OCI-LY7 (cell line): ENCODE results near the gene KIF1A. TPM values are rescaled to one million over a fixed set of nuclear protein-coding genes. Genes with fewer than 3 reads are reported as not detected.
"Not testable (repeated sequence)": the region's sequence is repeated elsewhere in the genome, so short reads cannot be mapped to it uniquely, and the experiment has no call there.

Experiments
- BruUV-seq: library from RNA; stranded (reverse); fragments of 400-500 nt; replicated peaks from 2 replicates; lab custom pipeline; 2021; lab: Mats Ljungman, UMichigan
- CTCF ChIA-PET: fragments of 300-600 bp; sonication (Branson Sonifier 250); formaldehyde crosslinking; loops from one replicate; lab custom pipeline; 2022; ENCODE audit warnings: antibody characterized with exemption; ENCODE audit not compliant: unreplicated experiment; lab: Charles Lee
- POLR2A ChIA-PET: fragments of 300-600 bp; sonication (Branson Sonifier 250); formaldehyde crosslinking; loops from one replicate; lab custom pipeline; 2022; ENCODE audit warnings: antibody characterized with exemption; lab: Charles Lee
- DNase-seq: peaks from one replicate; pipeline ENCODE4 v3.0.0-alpha.2; 2015; ENCODE audit warnings: low spot score
- H2AFZ ChIP-seq: fragments of 200-600 bp; sonication (generic), shearing (Covaris generic); 2 replicates; pipeline ENCODE4 v1.6.1; 2014; ENCODE audit warnings: mild to moderate bottlenecking, antibody characterized with exemption, low read length, moderate library complexity
- H3K27ac ChIP-seq: fragments of 200-600 bp; sonication (generic); 2 replicates; pipeline ENCODE4 v1.5.1; 2014; ENCODE audit warnings: mixed run types, low read depth, mild to moderate bottlenecking, moderate library complexity, low read length, inconsistent platforms; ENCODE audit not compliant: poor library complexity, severe bottlenecking
- H3K36me3 ChIP-seq: fragments of 200-600 bp; sonication (generic); 2 replicates; pipeline ENCODE4 v1.6.1; 2014; ENCODE audit warnings: mild to moderate bottlenecking, antibody characterized with exemption, low read length, moderate library complexity, mixed read lengths; ENCODE audit not compliant: insufficient read depth
- H3K4me1 ChIP-seq: fragments of 200-600 bp; sonication (generic); 2 replicates; pipeline ENCODE4 v1.5.1; 2014; ENCODE audit warnings: mild to moderate bottlenecking, low read length; ENCODE audit not compliant: insufficient read depth, poor library complexity, severe bottlenecking
- H3K4me2 ChIP-seq: fragments of 200-600 bp; sonication (generic); 2 replicates; pipeline ENCODE4 v1.6.1; 2014; ENCODE audit warnings: mild to moderate bottlenecking, low read length
- H3K4me3 ChIP-seq: fragments of 200-600 bp; sonication (generic); 2 replicates; pipeline ENCODE4 v1.5.1; 2014; ENCODE audit warnings: mild to moderate bottlenecking, low read depth, low read length; ENCODE audit not compliant: poor library complexity, severe bottlenecking
- H3K79me2 ChIP-seq: fragments of 200-600 bp; sonication (generic); 2 replicates; pipeline ENCODE4 v1.6.1; 2016; ENCODE audit warnings: low read depth, mild to moderate bottlenecking, low read length, moderate library complexity, mixed read lengths; ENCODE audit not compliant: insufficient read depth
- H3K9me2 ChIP-seq: fragments of 200-600 bp; sonication (generic); 2 replicates; pipeline ENCODE4 v1.6.1; 2016; ENCODE audit warnings: mild to moderate bottlenecking, low read length, mixed read lengths; ENCODE audit not compliant: insufficient read depth
- H3K9me3 ChIP-seq: fragments of 200-600 bp; sonication (generic); 2 replicates; pipeline ENCODE4 v1.6.1; 2014; ENCODE audit warnings: mild to moderate bottlenecking, mixed run types, low read length, mixed read lengths
- H4K20me1 ChIP-seq: fragments of 200-600 bp; sonication (generic); 2 replicates; pipeline ENCODE4 v1.6.1; 2014; ENCODE audit warnings: mild to moderate bottlenecking, antibody characterized with exemption, low read length, moderate library complexity, mixed read lengths; ENCODE audit not compliant: insufficient read depth
- EZH2phosphoT487 ChIP-seq: fragments of 200-600 bp; sonication (generic); IDR thresholded peaks from 2 replicates; pipeline ENCODE4 v1.6.1; 2018; ENCODE audit warnings: low read depth, borderline replicate concordance, mild to moderate bottlenecking, mixed run types, antibody characterized with exemption, low read length, moderate library complexity, mixed read lengths
- intact Hi-C: fragments of 100-400 bp; cut with micrococcal nuclease; formaldehyde crosslinking; loops from one replicate; pipeline ENCODE4 v1.10.0; 2022; ENCODE audit not compliant: unreplicated experiment
- total RNA-seq, 2 experiments: library from RNA; depleted of rRNA in 1 of 2; stranded (reverse); fragments of >200 nt in 1 of 2; shearing (Covaris generic) in 1 of 2; gene quantifications; 2 replicates each; pipeline ENCODE4 v1.2.3, GENCODE V29; 2014 to 2022
- TF ChIP-seq, protein P1 (sequence below): fragments of 200-600 bp; sonication (generic); conservative IDR thresholded peaks from 2 replicates; pipeline ENCODE4 v1.5.1; 2014; ENCODE audit warnings: mild to moderate bottlenecking, antibody characterized with exemption, low read length, moderate library complexity, mixed read lengths

KIF1A gene
- total RNA-seq, 2 experiments from 2014 or later: not detected

DNA sequence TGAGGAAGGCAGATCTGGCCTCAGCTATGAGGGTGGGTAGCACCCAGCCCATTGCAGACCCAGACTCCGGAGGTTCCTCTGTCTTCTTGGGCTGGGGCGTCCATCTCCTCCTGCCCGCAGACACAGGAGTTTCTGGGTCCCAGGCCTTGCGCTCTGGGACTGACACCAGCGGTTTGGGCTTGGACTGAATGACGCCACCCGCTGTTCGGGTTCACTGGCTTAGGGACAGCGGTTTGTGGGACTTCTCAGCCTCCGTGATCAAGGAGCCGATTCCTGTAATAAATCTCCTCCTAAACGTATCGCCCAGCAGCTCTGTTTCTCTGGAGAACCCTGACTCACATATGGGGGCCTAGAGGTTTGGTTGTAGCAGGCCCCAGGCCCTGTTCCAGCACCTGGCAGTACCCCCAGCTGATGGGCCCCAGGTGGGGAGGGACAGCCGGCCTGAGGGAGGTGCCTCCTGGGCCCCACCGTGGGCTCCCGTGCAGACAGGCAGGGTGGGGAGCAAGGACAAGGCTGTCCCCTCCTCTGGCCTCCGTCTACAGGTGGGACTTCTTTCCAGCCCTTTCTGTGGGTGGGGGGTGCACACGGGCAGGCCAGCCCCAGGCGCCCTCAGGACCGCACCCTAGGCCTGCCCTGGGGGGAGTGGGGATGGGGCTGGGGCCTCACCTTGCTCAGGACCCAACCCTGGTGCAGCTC is 132.8 kb downstream of the KIF1A start:
- Histone ChIP-seq H3K4me2 (no peak overlapping the region), H3K79me2 (no peaks in the 10 kb centered on the region), H3K27ac (no peak overlapping the region), H3K9me2 (no peaks in the 10 kb centered on the region), H3K36me3 (no peaks in the 10 kb centered on the region), H3K4me1 (no peaks in the 10 kb centered on the region), H4K20me1 (no peaks in the 10 kb centered on the region), H3K9me3 (no peaks in the 10 kb centered on the region), H3K4me3 (no peak overlapping the region), H2AFZ (no peak overlapping the region)
- POLR2A ChIA-PET: no interaction called here
- BruUV-seq: no TSS peak
- DNase-seq: no peak
- CTCF ChIA-PET: no interaction called here
- TF ChIP-seq, protein P1, sequence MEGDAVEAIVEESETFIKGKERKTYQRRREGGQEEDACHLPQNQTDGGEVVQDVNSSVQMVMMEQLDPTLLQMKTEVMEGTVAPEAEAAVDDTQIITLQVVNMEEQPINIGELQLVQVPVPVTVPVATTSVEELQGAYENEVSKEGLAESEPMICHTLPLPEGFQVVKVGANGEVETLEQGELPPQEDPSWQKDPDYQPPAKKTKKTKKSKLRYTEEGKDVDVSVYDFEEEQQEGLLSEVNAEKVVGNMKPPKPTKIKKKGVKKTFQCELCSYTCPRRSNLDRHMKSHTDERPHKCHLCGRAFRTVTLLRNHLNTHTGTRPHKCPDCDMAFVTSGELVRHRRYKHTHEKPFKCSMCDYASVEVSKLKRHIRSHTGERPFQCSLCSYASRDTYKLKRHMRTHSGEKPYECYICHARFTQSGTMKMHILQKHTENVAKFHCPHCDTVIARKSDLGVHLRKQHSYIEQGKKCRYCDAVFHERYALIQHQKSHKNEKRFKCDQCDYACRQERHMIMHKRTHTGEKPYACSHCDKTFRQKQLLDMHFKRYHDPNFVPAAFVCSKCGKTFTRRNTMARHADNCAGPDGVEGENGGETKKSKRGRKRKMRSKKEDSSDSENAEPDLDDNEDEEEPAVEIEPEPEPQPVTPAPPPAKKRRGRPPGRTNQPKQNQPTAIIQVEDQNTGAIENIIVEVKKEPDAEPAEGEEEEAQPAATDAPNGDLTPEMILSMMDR: no peak
- no peak for TF ChIP-seq EZH2phosphoT487
- intact Hi-C loops: no loop called here

DNA sequence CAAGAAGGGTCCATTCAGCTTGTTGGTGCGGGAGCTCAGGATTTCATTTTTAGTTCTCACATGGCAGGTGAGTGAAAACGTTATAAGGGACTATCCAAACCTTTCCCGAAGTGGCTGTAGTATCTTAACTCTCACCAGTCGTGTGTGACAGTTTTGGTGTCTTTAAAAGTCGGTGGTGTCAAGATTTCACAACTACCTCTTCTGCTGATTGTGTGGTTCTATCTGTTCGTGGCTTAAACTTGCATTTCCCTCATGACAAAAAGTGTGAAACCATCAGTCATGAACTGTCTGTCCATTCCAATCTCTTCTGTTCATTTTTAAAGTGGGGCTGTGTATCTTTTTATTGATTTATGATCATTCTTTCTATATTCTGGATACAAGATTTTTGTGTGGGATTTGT is 133.6 kb downstream of the KIF1A start:
- H3K4me2 ChIP-seq: no peak overlapping the region
- ChIA-PET CTCF (no interaction called here), POLR2A (no interaction called here)
- no peaks in the 10 kb centered on the region for H3K9me3 ChIP-seq
- BruUV-seq: no TSS peak
- H3K36me3 ChIP-seq: no peaks in the 10 kb centered on the region
- H3K27ac ChIP-seq: no peak overlapping the region
- no peak for TF ChIP-seq EZH2phosphoT487
- TF ChIP-seq, protein P1: no peak
- DNase-seq: no peak
- no peak overlapping the region for H2AFZ ChIP-seq
- H3K4me3 ChIP-seq: no peak overlapping the region
- H3K9me2 ChIP-seq: no peaks in the 10 kb centered on the region
- H3K4me1 ChIP-seq: no peaks in the 10 kb centered on the region
- no peaks in the 10 kb centered on the region for H4K20me1 ChIP-seq
- no peaks in the 10 kb centered on the region for H3K79me2 ChIP-seq
- intact Hi-C loops: no loop called here

DNA sequence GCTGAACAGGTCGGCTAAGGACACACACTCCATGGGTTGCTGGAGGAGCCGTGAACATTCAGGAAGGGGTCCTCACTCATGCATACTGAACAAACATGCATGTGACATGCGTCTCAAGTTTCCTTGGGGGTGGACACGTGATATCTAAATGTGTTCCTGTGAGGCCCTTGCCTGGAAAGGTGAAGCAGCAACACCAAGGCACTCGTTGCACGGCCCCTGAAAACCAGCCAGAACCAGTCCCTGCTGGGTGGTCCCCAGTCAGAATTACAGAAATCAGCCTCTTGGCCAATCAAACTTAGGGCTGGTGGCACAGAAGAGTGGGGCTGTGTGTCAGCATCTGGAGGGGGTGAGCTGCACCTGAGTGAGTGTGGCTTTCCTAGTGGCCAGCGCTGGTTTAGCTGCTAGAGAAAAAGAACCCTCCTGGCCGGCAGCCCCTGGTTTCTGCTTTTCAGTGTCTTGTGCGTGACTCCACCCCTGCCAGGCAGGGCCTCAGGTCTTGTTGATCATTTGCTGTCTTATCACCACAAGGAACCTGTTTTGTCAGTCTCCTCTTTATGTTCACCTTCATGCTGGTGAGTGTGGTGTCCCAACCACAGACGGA is 134.1 kb downstream of the KIF1A start:
- Histone ChIP-seq H3K4me2 (no peak overlapping the region), H3K79me2 (no peaks in the 10 kb centered on the region), H3K9me3 (no peaks in the 10 kb centered on the region), H3K36me3 (no peaks in the 10 kb centered on the region), H4K20me1 (no peaks in the 10 kb centered on the region), H3K4me1 (no peaks in the 10 kb centered on the region), H3K27ac (no peak overlapping the region), H2AFZ (no peak overlapping the region), H3K4me3 (no peak overlapping the region), H3K9me2 (no peaks in the 10 kb centered on the region)
- BruUV-seq: no TSS peak
- intact Hi-C loops: no loop called here
- ChIA-PET POLR2A (no interaction called here), CTCF (no interaction called here)
- DNase-seq: no peak
- TF ChIP-seq, protein P1: no peak
- TF ChIP-seq EZH2phosphoT487: no peak

DNA sequence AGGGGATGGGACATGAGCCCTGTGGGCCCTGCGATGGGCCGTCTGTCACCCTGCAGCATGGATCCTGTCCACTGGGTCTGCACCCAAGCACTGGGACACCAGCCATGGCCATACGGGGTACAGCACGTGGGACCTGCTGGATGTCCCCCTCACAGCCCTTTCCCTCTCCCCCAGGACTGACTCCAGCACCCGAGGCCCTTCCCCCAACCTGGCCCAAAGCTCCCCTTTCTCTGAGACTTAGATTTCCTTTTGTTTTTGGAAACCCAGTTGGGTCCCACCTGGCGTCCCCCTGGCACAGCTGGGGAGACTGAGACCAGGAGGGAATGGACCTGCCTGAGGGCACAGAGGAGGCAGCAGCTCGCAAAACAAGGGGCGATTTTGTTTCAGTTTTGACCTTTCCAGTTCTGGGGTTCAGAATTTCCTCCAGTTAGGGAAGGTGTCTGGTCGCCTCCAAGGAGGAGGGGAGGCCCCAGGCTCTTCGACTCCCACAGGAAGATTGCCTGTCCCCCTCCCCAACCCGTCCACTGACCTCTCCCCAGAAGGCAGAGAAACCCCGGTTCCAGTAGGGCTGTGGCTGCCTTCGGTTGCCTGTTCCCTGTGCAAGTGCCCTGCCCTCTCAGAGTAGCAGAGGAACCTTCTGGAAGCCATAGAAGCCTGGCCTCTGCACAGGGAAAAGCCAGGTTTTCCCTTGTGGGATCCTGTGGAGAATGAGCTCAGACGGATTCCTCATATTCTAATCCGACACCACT is 135.9 kb downstream of the KIF1A start:
- H3K4me3 ChIP-seq, CTCF ChIA-PET, BruUV-seq, DNase-seq, H2AFZ ChIP-seq, H3K36me3 ChIP-seq, intact Hi-C loops, H3K79me2 ChIP-seq, H3K27ac ChIP-seq, H3K9me3 ChIP-seq, POLR2A ChIA-PET, H3K4me2 ChIP-seq, H3K9me2 ChIP-seq, H4K20me1 ChIP-seq, H3K4me1 ChIP-seq: not testable (repeated sequence)
